Uterus (tissue), 4 donors: ENCODE results near the gene USP25. TPM values are rescaled to one million over a fixed set of nuclear protein-coding genes. Genes with fewer than 3 reads are reported as not detected.

Experiments used
- DNase-seq, 2 donors: peaks; one replicate each; pipeline ENCODE4 v3.0.0-alpha.2; 2019 to 2020
- H3K27ac ChIP-seq, 2 donors: fragments of 200-600 bp; sonication (generic); 1 replicate in 1 of 2; 2 replicates in 1 of 2; pipeline ENCODE4 v1.5.1; 2016 to 2018
- H3K27me3 ChIP-seq, 2 donors: fragments of 200-600 bp; sonication (generic); one replicate each; pipeline ENCODE4 v1.5.1; 2018 to 2019; ENCODE audit warnings: control low read depth in 1 of 2
- H3K36me3 ChIP-seq, 2 donors: fragments of 200-600 bp; sonication (generic); one replicate each; pipeline ENCODE4 v1.5.1; 2019; ENCODE audit warnings: control low read depth in 1 of 2
- H3K4me1 ChIP-seq, 2 donors: fragments of 200-600 bp; sonication (generic); one replicate each; pipeline ENCODE4 v1.5.1; 2018 to 2019; ENCODE audit warnings: control low read depth in 1 of 2
- H3K4me3 ChIP-seq, 2 donors: fragments of 200-600 bp; sonication (generic); 1 replicate in 1 of 2; 2 replicates in 1 of 2; pipeline ENCODE4 v1.5.1; 2018 to 2019; ENCODE audit warnings: mild to moderate bottlenecking in 1 of 2
- H3K9me3 ChIP-seq, 2 donors: fragments of 200-600 bp; sonication (generic); one replicate each; pipeline ENCODE4 v1.5.1; 2019; ENCODE audit warnings: control low read depth in 1 of 2
- POLR2A ChIP-seq, 2 donors: fragments of 450-650 bp; IDR thresholded peaks; one replicate each; pipeline ENCODE4 v1.6.1; 2016; ENCODE audit warnings: antibody characterized with exemption in 2 of 2, mild to moderate bottlenecking in 1 of 2, moderate library complexity in 1 of 2
- intact Hi-C: fragments of 100-400 bp; cut with DNase I; formaldehyde crosslinking; loops from one replicate; pipeline ENCODE4 v1.15.1; 2023; ENCODE audit warnings: low total_unique reads
- total RNA-seq, 4 donors: library from RNA; depleted of rRNA in 3 of 4; stranded (reverse); fragments of >200 nt in 3 of 4; gene quantifications; one replicate each; pipeline versions ENCODE4 v1.1.0 to v1.2.4, GENCODE V29; 2014 to 2023
- TF ChIP-seq, protein P1 (sequence below), 4 experiments: fragments of 200-600 bp in 2 of 4; fragments of 450-650 bp in 2 of 4; sonication (generic) in 2 of 4; IDR thresholded peaks; one replicate each; pipeline ENCODE4 v1.5.1; 2016 to 2019; ENCODE audit warnings: antibody characterized with exemption in 4 of 4, mild to moderate bottlenecking in 2 of 4, moderate library complexity in 1 of 4
- donor health status: DM: yes; HTN: yes; CAD: no.

Gene USP25
- total RNA-seq, 4 donors from 2014 or later = 34.6 to 97.5 (median 63.5) TPM

DNA sequence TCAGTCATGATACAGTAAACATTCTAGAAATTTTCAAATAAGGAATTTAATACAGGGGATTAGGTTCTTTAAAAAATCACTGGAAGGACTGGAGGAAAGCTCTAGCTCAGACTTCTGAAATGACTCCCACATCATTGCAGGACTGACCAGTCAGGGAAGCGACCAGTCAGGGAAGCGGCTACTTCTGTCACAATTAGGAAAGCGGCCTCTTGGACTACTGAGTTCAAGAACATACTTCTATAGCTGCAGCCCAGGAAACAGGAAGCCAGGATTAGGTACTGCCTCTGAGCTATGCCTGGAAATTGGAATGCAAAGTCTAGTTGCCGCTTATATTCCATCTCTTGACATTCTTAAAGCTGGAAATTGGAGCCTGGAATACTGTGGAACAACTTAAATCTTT, 45.5 kb downstream of the USP25 start:
- Histone ChIP-seq H3K36me3 (no peaks in the 10 kb centered on the region), H3K27me3 (no peaks in the 10 kb centered on the region), H3K27ac (no peak overlapping the region), H3K9me3 (no peaks in the 10 kb centered on the region), H3K4me3 (no peak overlapping the region), H3K4me1 (peaks cover 0 to 8% of the 10 kb centered on the region in 2 donors)
- intact Hi-C loops = no loop called here
- TF ChIP-seq, protein P1, sequence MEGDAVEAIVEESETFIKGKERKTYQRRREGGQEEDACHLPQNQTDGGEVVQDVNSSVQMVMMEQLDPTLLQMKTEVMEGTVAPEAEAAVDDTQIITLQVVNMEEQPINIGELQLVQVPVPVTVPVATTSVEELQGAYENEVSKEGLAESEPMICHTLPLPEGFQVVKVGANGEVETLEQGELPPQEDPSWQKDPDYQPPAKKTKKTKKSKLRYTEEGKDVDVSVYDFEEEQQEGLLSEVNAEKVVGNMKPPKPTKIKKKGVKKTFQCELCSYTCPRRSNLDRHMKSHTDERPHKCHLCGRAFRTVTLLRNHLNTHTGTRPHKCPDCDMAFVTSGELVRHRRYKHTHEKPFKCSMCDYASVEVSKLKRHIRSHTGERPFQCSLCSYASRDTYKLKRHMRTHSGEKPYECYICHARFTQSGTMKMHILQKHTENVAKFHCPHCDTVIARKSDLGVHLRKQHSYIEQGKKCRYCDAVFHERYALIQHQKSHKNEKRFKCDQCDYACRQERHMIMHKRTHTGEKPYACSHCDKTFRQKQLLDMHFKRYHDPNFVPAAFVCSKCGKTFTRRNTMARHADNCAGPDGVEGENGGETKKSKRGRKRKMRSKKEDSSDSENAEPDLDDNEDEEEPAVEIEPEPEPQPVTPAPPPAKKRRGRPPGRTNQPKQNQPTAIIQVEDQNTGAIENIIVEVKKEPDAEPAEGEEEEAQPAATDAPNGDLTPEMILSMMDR (IDR thresholded peaks at IDR 0.05) = no peak
- TF ChIP-seq POLR2A (IDR thresholded peaks at IDR 0.05) = no peak
- DNase-seq = no peak

DNA sequence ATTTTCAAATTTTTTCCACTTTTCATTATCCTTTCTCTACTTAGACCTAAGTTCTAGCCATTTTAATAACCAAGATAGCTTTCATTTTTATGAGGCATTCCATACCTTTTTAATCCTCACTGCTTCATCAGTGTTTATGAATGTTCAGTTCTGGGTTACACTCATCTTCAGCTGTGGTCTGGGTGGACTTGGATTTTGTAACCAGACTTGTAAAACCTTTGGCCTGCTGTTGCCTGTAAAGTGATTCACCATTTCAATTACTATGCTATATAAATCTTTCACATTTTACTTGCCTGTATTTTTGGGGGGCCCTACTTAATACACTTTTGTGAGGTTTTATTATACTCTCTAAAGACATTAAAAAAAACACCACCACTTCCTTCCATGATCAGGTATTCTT, 46.2 kb downstream of the USP25 start:
- intact Hi-C loops = no loop called here
- H3K4me1 ChIP-seq = peaks cover 0 to 8% of the 10 kb centered on the region in 2 donors

DNA sequence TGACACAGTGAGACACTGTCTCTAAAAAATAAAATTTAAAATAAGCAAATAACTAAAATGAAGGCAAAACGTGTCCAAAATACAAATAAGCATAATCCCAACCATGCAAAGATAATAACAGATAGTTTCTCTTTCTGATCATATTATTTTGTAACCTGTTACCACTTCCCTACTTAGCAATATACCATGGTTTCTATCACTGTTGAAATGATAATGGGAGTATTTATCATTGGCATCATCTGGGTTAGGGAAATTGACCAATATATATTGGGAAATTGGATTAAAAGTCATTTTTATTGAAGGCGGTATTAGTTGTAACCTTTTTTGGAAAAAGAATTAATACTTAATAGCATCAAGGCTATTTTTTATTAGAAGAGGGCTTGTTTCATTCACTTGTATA, 47.0 kb downstream of the USP25 start:
- H3K27me3 ChIP-seq = no peaks in the 10 kb centered on the region
- H3K4me3 ChIP-seq = no peak overlapping the region
- H3K4me1 ChIP-seq = peaks cover 0 to 8% of the 10 kb centered on the region in 2 donors
- no peaks in the 10 kb centered on the region for H3K9me3 ChIP-seq
- H3K36me3 ChIP-seq = no peaks in the 10 kb centered on the region
- no peak overlapping the region for H3K27ac ChIP-seq
- DNase-seq = no peak
- intact Hi-C loops = no loop called here
- TF ChIP-seq, protein P1 (IDR thresholded peaks at IDR 0.05) = no peak
- TF ChIP-seq POLR2A (IDR thresholded peaks at IDR 0.05) = no peak

More for the DNA sequence above, 46.2 kb downstream of the USP25 start:
- Histone ChIP-seq H3K36me3 (no peaks in the 10 kb centered on the region), H3K27ac (no peak overlapping the region), H3K4me3 (no peak overlapping the region), H3K9me3 (no peaks in the 10 kb centered on the region), H3K27me3 (no peaks in the 10 kb centered on the region)
- TF ChIP-seq, protein P1 (IDR thresholded peaks at IDR 0.05) = no peak
- TF ChIP-seq POLR2A (IDR thresholded peaks at IDR 0.05) = no peak
- DNase-seq = no peak

DNA sequence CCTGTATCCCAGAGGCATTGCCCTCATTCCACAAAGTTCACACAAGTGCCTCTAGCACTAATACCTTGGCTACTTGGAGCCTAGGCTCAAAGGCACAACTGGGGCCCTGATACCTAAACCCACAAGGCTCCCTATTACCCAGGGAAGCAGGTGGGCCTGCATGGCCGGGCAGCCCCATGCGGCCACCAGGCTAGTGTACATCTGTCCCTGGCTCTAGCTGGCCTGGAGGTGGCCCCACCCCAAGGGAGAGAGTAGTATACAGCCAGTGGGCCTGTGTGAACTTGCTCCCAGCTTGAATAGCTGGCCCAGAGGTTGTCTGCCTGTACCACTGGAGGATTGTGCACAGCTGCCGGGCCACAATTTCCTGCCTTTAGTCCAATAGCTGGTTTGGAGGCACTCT, 52.2 kb downstream of the USP25 start:
- Histone ChIP-seq H3K27ac (no peak overlapping the region), H3K4me3 (no peak overlapping the region), H3K9me3 (no peaks in the 10 kb centered on the region), H3K27me3 (no peaks in the 10 kb centered on the region), H3K4me1 (no peaks in the 10 kb centered on the region), H3K36me3 (no peaks in the 10 kb centered on the region)
- intact Hi-C loops = no loop called here
- no peak for DNase-seq
- no peak for TF ChIP-seq POLR2A (IDR thresholded peaks at IDR 0.05)

DNA sequence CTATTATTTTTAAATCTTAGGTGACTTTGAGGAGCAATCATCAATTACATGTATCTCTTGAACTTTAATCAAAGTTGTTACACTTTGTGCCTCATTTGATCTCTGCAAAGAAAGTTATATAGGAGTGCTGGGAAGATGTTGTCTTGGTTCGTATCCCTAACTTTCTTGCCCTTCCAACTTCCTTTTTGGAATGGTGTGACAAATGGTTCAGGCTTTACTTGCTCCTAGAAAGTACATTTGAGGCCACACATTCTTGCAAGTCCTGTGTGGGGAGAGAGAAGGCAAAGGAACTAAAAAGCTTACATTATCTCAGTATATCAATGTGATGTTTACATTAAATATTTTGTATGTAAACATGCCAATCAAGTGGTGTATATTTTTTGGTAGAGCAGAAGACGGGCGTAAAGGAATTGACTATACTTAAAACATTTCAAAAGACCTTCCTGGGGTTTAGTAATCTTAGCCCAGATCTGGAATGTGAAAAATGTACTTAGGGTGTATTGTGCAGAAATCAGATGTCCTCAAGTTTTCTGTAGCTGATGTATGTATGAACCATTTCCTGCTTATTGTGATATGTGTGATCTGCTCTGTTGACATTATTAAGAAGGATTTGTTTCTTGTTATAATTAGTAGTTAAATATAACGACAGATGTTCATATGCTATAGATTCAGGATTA, 59.2 kb downstream of the USP25 start:
- H3K4me1 ChIP-seq = no peaks in the 10 kb centered on the region
- DNase-seq = no peak
- no peaks in the 10 kb centered on the region for H3K36me3 ChIP-seq
- H3K4me3 ChIP-seq = no peak overlapping the region
- no peaks in the 10 kb centered on the region for H3K27me3 ChIP-seq
- intact Hi-C loops = no loop called here
- no peaks in the 10 kb centered on the region for H3K9me3 ChIP-seq
- no peak overlapping the region for H3K27ac ChIP-seq
- TF ChIP-seq, protein P1 (IDR thresholded peaks at IDR 0.05) = no peak
- no peak for TF ChIP-seq POLR2A (IDR thresholded peaks at IDR 0.05)
